HEK293 (cell line): ENCODE data around the gene ABTB2.

Source experiments
- CTCF ChIA-PET: fragments of 350-600 bp; formaldehyde crosslinking; extraction: SDS; loops from one replicate; lab custom pipeline; 2021; ENCODE audit warnings: antibody characterized with exemption; lab: Yijun Ruan, JAX
- POLR2A ChIA-PET: fragments of 300-600 bp; formaldehyde crosslinking; extraction: SDS; loops from one replicate; lab custom pipeline; 2020; ENCODE audit warnings: antibody characterized with exemption, inconsistent platforms; lab: Yijun Ruan, JAX
- H3K27ac ChIP-seq: fragments of 200-500 bp; sonication (Bioruptor generic); 2 replicates; pipeline ENCODE4 v1.5.1; 2014; ENCODE audit warnings: low read depth, low read length, control low read depth, inconsistent platforms; ENCODE audit errors: extremely low read depth
- H3K36me3 ChIP-seq, 2 experiments: fragments of 200-500 bp in 1 of 2; sonication (Bioruptor generic) in 1 of 2; 1 replicate in 1 of 2; 2 replicates in 1 of 2; pipeline ENCODE4 v1.5.1; 2014 to 2017; ENCODE audit warnings: inconsistent platforms in 2 of 2, low read length in 2 of 2; ENCODE audit not compliant: control insufficient read depth in 2 of 2, insufficient read depth in 1 of 2
- H3K4me1 ChIP-seq: fragments of 200-500 bp; sonication (Bioruptor generic); 2 replicates; pipeline ENCODE4 v1.5.1; 2014; ENCODE audit warnings: mild to moderate bottlenecking, low read length, inconsistent platforms; ENCODE audit not compliant: control insufficient read depth, insufficient read depth
- H3K4me3 ChIP-seq: 2 replicates; pipeline ENCODE4 v1.5.1; 2011; ENCODE audit warnings: low read depth, mild to moderate bottlenecking, control low read depth, low read length, moderate library complexity
- H3K9me3 ChIP-seq: fragments of 200-500 bp; sonication (Bioruptor generic); 2 replicates; pipeline ENCODE4 v1.5.1; 2014; ENCODE audit warnings: low read depth, low read length, inconsistent platforms; ENCODE audit not compliant: control insufficient read depth, insufficient read depth
- EGR2 ChIP-seq: fragments of 450-650 bp; formaldehyde crosslinking; IDR thresholded peaks from 2 replicates; pipeline ENCODE4 v1.5.1; 2016; ENCODE audit warnings: low read depth, missing biosample characterization, missing genetic modification characterization
- GLI2 ChIP-seq: fragments of 450-650 bp; formaldehyde crosslinking; IDR thresholded peaks from 2 replicates; pipeline ENCODE4; 2017; ENCODE audit warnings: missing biosample characterization, missing genetic modification characterization, low read depth, borderline replicate concordance
- TCF7L2 ChIP-seq: IDR thresholded peaks from 2 replicates; pipeline ENCODE4 v1.6.1; 2011; ENCODE audit warnings: low read depth, mild to moderate bottlenecking, inconsistent platforms, low read length, moderate library complexity, borderline replicate concordance
- ZBTB10 ChIP-seq: fragments of 450-650 bp; formaldehyde crosslinking; IDR thresholded peaks from 2 replicates; pipeline ENCODE4 v1.5.1; 2016; ENCODE audit warnings: missing biosample characterization, missing genetic modification characterization
- ZBTB20 ChIP-seq: fragments of 450-650 bp; formaldehyde crosslinking; IDR thresholded peaks from 2 replicates; pipeline ENCODE4 v1.5.1; 2016; ENCODE audit warnings: missing biosample characterization, missing genetic modification characterization
- ZBTB26 ChIP-seq: fragments of 450-650 bp; formaldehyde crosslinking; optimal IDR thresholded peaks from 2 replicates; pipeline ENCODE3; 2016; ENCODE audit warnings: missing biosample characterization, mild to moderate bottlenecking, missing genetic modification characterization
- ZBTB7A ChIP-seq: fragments of 450-650 bp; formaldehyde crosslinking; IDR thresholded peaks from 2 replicates; pipeline ENCODE4 v1.5.1; 2016; ENCODE audit warnings: low read depth, missing biosample characterization, missing genetic modification characterization
- ZFP3 ChIP-seq: fragments of 450-650 bp; formaldehyde crosslinking; IDR thresholded peaks from 2 replicates; pipeline ENCODE4 v1.5.1; 2016; ENCODE audit warnings: low read depth, missing biosample characterization, missing genetic modification characterization
- ZFP41 ChIP-seq: fragments of 450-650 bp; formaldehyde crosslinking; IDR thresholded peaks from 2 replicates; pipeline ENCODE4 v1.5.1; 2016; ENCODE audit warnings: missing biosample characterization, missing genetic modification characterization, borderline replicate concordance
- ZFP69B ChIP-seq: fragments of 450-650 bp; formaldehyde crosslinking; IDR thresholded peaks from 2 replicates; pipeline ENCODE4 v1.5.1; 2016; ENCODE audit warnings: missing biosample characterization, missing genetic modification characterization
- ZNF121 ChIP-seq: fragments of 450-650 bp; formaldehyde crosslinking; IDR thresholded peaks from 2 replicates; pipeline ENCODE4 v1.5.1; 2016; ENCODE audit warnings: missing biosample characterization, missing genetic modification characterization
- ZNF132 ChIP-seq: fragments of 450-650 bp; formaldehyde crosslinking; IDR thresholded peaks from 2 replicates; pipeline ENCODE4 v1.5.1; 2017; ENCODE audit warnings: missing biosample characterization, missing genetic modification characterization, borderline replicate concordance
- ZNF157 ChIP-seq: fragments of 450-650 bp; formaldehyde crosslinking; IDR thresholded peaks from 2 replicates; pipeline ENCODE4 v1.5.1; 2016; ENCODE audit warnings: missing biosample characterization, missing genetic modification characterization
- ZNF324 ChIP-seq: fragments of 450-650 bp; formaldehyde crosslinking; IDR thresholded peaks from 2 replicates; pipeline ENCODE4 v1.5.1; 2016; ENCODE audit warnings: missing biosample characterization, missing genetic modification characterization
- ZNF473 ChIP-seq: fragments of 450-650 bp; formaldehyde crosslinking; IDR thresholded peaks from 2 replicates; pipeline ENCODE4 v1.5.1; 2017; ENCODE audit warnings: missing biosample characterization, missing genetic modification characterization
- ZNF549 ChIP-seq: fragments of 450-650 bp; IDR thresholded peaks from 2 replicates; pipeline ENCODE4 v1.5.1; 2018; ENCODE audit warnings: missing biosample characterization, missing genetic modification characterization, mild to moderate bottlenecking, inconsistent platforms, moderate library complexity
- ZNF596 ChIP-seq: fragments of 450-650 bp; IDR thresholded peaks from 2 replicates; pipeline ENCODE4 v1.5.0; 2018; ENCODE audit warnings: missing biosample characterization, mild to moderate bottlenecking, missing genetic modification characterization, moderate library complexity
- ZNF664 ChIP-seq: fragments of 450-650 bp; formaldehyde crosslinking; IDR thresholded peaks from 2 replicates; pipeline ENCODE4 v1.5.1; 2016; ENCODE audit warnings: missing biosample characterization, missing genetic modification characterization
- ZNF791 ChIP-seq: fragments of 450-650 bp; formaldehyde crosslinking; IDR thresholded peaks from 2 replicates; pipeline ENCODE4 v1.5.1; 2016; ENCODE audit warnings: missing biosample characterization, missing genetic modification characterization
- ZNF792 ChIP-seq: fragments of 450-650 bp; formaldehyde crosslinking; IDR thresholded peaks from 2 replicates; pipeline ENCODE4 v1.5.1; 2016; ENCODE audit warnings: missing biosample characterization, missing genetic modification characterization
- TF ChIP-seq, protein P1 (sequence below): fragments of 450-650 bp; formaldehyde crosslinking; IDR thresholded peaks from 2 replicates; pipeline ENCODE4 v1.5.1; 2017; ENCODE audit warnings: missing biosample characterization, missing genetic modification characterization
- TF ChIP-seq, protein P2 (sequence below): fragments of 450-650 bp; formaldehyde crosslinking; conservative IDR thresholded peaks from 2 replicates; pipeline ENCODE4 v1.5.1; 2016; ENCODE audit warnings: low read depth, missing biosample characterization, missing genetic modification characterization
- TF ChIP-seq, protein P3 (sequence below): fragments of 450-650 bp; formaldehyde crosslinking; IDR thresholded peaks from 2 replicates; pipeline ENCODE4 v1.5.1; 2017; ENCODE audit warnings: missing biosample characterization, mild to moderate bottlenecking, missing genetic modification characterization, moderate library complexity

Gene ABTB2

GRCh38 chr11:34403431-34403830 is 45.6 kb upstream of the ABTB2 start (continued):
- no peak for TF ChIP-seq ZBTB26 (tag by site-specific recombination)
- no peak for TF ChIP-seq ZNF549
- TF ChIP-seq TCF7L2, result no peak
- no peak for TF ChIP-seq ZNF157 (tag by site-specific recombination)
- no peak for TF ChIP-seq ZNF596 (tag by site-specific recombination)
- TF ChIP-seq ZNF132 (tag by site-specific recombination), result no peak
- no peak for TF ChIP-seq GLI2 (tag by site-specific recombination)
- no peak for TF ChIP-seq ZNF792 (tag by site-specific recombination)
- TF ChIP-seq, protein P1, sequence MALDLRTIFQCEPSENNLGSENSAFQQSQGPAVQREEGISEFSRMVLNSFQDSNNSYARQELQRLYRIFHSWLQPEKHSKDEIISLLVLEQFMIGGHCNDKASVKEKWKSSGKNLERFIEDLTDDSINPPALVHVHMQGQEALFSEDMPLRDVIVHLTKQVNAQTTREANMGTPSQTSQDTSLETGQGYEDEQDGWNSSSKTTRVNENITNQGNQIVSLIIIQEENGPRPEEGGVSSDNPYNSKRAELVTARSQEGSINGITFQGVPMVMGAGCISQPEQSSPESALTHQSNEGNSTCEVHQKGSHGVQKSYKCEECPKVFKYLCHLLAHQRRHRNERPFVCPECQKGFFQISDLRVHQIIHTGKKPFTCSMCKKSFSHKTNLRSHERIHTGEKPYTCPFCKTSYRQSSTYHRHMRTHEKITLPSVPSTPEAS (tag by site-specific recombination), result no peak
- TF ChIP-seq ZNF121 (tag by site-specific recombination), result no peak
- TF ChIP-seq, protein P2, sequence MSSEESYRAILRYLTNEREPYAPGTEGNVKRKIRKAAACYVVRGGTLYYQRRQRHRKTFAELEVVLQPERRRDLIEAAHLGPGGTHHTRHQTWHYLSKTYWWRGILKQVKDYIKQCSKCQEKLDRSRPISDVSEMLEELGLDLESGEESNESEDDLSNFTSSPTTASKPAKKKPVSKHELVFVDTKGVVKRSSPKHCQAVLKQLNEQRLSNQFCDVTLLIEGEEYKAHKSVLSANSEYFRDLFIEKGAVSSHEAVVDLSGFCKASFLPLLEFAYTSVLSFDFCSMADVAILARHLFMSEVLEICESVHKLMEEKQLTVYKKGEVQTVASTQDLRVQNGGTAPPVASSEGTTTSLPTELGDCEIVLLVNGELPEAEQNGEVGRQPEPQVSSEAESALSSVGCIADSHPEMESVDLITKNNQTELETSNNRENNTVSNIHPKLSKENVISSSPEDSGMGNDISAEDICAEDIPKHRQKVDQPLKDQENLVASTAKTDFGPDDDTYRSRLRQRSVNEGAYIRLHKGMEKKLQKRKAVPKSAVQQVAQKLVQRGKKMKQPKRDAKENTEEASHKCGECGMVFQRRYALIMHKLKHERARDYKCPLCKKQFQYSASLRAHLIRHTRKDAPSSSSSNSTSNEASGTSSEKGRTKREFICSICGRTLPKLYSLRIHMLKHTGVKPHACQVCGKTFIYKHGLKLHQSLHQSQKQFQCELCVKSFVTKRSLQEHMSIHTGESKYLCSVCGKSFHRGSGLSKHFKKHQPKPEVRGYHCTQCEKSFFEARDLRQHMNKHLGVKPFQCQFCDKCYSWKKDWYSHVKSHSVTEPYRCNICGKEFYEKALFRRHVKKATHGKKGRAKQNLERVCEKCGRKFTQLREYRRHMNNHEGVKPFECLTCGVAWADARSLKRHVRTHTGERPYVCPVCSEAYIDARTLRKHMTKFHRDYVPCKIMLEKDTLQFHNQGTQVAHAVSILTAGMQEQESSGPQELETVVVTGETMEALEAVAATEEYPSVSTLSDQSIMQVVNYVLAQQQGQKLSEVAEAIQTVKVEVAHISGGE (tag by site-specific recombination), result no peak
- TF ChIP-seq ZBTB20 (tag by site-specific recombination), result no peak
- TF ChIP-seq ZFP3 (tag by site-specific recombination), result no peak

DNA sequence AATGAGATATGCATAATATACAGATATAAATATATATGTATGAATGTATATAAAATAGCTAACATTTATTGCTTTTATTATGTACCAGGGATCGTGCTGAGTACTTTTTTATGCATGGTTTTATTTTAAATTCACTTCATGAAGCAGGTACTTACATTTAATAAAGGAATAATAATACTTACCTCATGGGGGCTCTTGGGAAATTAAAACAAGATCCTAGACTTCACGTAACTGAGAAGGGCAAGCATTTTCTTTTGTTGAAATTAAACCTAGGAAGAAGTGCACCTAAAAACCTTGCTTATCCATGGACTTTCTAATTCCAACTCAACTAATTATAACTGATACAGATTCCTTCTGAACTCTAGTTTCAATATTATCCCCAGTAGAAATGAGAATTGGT is 40.0 kb upstream of the ABTB2 start:
- no peaks in the 10 kb centered on the region for H3K36me3 ChIP-seq
- no peaks in the 10 kb centered on the region for H3K4me1 ChIP-seq
- POLR2A ChIA-PET, result no interaction called here
- CTCF ChIA-PET, result no interaction called here
- no peak overlapping the region for H3K4me3 ChIP-seq
- no peaks in the 10 kb centered on the region for H3K9me3 ChIP-seq
- H3K27ac ChIP-seq, result no peak overlapping the region
- no peak for TF ChIP-seq ZFP41 (tag by site-specific recombination)
- TF ChIP-seq ZNF324 (tag by site-specific recombination), result no peak
- TF ChIP-seq ZNF664 (tag by site-specific recombination), result no peak
- no peak for TF ChIP-seq ZFP69B
- no peak for TF ChIP-seq ZNF549
- TF ChIP-seq EGR2 (tag by site-specific recombination), result no peak
- no peak for TF ChIP-seq ZBTB7A
- no peak for TF ChIP-seq ZNF792 (tag by site-specific recombination)
- TF ChIP-seq ZBTB10, result no peak
- no peak for TF ChIP-seq ZNF473 (tag by site-specific recombination)
- TF ChIP-seq ZNF791 (tag by site-specific recombination), result no peak
- TF ChIP-seq, protein P3, sequence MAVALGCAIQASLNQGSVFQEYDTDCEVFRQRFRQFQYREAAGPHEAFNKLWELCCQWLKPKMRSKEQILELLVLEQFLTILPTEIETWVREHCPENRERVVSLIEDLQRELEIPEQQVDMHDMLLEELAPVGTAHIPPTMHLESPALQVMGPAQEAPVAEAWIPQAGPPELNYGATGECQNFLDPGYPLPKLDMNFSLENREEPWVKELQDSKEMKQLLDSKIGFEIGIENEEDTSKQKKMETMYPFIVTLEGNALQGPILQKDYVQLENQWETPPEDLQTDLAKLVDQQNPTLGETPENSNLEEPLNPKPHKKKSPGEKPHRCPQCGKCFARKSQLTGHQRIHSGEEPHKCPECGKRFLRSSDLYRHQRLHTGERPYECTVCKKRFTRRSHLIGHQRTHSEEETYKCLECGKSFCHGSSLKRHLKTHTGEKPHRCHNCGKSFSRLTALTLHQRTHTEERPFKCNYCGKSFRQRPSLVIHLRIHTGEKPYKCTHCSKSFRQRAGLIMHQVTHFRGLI (tag by site-specific recombination), result no peak
- TF ChIP-seq, all 188 proteins: peak for 0
